ENCODE data around the gene ACSL6.

DNA sequence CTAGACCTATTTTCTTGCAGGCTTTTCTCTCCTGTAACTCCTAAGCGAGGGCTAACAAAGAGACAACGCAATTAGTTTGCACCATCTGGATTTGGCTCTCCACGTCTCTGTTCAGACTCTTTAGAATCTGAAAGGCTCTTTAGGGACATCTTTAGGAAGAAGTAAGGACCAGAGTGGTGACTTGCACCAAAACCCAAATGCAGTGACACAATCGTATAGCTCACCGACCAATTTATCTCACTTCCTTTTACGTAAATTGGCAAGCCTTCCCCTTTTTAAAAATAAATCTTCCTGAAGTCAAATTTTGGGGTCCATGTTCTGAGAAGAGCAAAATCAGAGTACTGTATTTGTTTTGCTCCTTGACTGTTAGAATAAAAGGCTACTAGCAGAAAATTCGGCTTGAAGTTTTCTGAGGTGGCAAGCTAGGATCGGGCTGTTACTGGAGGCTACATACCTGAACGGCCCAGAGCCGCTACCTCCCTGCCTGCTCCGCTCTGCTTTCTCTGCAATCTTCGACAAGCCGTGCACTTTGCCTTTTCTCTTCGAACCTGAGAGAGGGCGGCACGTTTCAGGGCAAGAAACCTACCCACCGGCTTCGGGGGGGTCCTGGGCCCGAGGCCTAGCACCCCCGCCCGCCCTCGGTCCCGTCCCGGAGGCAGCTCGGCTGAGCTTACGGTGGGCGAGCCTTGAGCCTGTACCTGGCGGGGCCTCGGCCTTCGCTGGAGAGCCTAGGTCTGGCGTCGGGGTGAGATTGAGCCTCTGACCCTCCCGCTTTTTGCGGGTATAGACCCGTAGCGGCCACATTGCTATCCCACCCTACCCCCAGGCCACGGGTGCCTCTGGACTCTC lies 66.5 kb downstream of the ACSL6 start:
- TF ChIP-seq POLR2A (IDR thresholded peaks at IDR 0.05) (no peak), POLR2AphosphoS5 (IDR thresholded peaks at IDR 0.05) (no peak), EP300 (IDR thresholded peaks at IDR 0.05) (no peak)
- TF ChIP-seq, protein P1, sequence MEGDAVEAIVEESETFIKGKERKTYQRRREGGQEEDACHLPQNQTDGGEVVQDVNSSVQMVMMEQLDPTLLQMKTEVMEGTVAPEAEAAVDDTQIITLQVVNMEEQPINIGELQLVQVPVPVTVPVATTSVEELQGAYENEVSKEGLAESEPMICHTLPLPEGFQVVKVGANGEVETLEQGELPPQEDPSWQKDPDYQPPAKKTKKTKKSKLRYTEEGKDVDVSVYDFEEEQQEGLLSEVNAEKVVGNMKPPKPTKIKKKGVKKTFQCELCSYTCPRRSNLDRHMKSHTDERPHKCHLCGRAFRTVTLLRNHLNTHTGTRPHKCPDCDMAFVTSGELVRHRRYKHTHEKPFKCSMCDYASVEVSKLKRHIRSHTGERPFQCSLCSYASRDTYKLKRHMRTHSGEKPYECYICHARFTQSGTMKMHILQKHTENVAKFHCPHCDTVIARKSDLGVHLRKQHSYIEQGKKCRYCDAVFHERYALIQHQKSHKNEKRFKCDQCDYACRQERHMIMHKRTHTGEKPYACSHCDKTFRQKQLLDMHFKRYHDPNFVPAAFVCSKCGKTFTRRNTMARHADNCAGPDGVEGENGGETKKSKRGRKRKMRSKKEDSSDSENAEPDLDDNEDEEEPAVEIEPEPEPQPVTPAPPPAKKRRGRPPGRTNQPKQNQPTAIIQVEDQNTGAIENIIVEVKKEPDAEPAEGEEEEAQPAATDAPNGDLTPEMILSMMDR (IDR thresholded peaks at IDR 0.05): no peak
